ENCODE measurements around the gene C8A.

The C8A gene

GRCh38 chr1:56929492-56929891 is 74.9 kb downstream of the C8A start:
- DNase-seq = no peak

GRCh38 chr1:56931211-56931610 is 76.6 kb downstream of the C8A start:
- DNase-seq = no peak

GRCh38 chr1:56931686-56932085 is 77.1 kb downstream of the C8A start:
- no peak for DNase-seq

- no peak for DNase-seq
Measured at GRCh38 chr1:56933161-56933560, 78.6 kb downstream of the C8A start.

- no peak for DNase-seq
Measured at GRCh38 chr1:56933606-56934005, 79.0 kb downstream of the C8A start.

- no peak for DNase-seq
Measured at GRCh38 chr1:56934430-56935060, 79.9 kb downstream of the C8A start.

GRCh38 chr1:56938646-56939045 is 84.0 kb downstream of the C8A start:
- DNase-seq = no peak

GRCh38 chr1:56939209-56939608 is 84.6 kb downstream of the C8A start:
- DNase-seq = no peak

GRCh38 chr1:56940039-56940438 is 85.4 kb downstream of the C8A start:
- no peak for DNase-seq

GRCh38 chr1:56948403-56949023 is 93.9 kb downstream of the C8A start:
- DNase-seq = no peak

GRCh38 chr1:56952501-56952900 is 97.9 kb downstream of the C8A start:
- DNase-seq = no peak

GRCh38 chr1:56953386-56953785 is 98.8 kb downstream of the C8A start:
- no peak for DNase-seq

- no peak for DNase-seq
Measured at GRCh38 chr1:56954664-56955063, 100.1 kb downstream of the C8A start.

GRCh38 chr1:56957931-56958330 is 103.3 kb downstream of the C8A start:
- DNase-seq = no peak

GRCh38 chr1:56958526-56958925 is 103.9 kb downstream of the C8A start:
- DNase-seq = no peak

GRCh38 chr1:56961426-56961825 is 106.8 kb downstream of the C8A start:
- DNase-seq = no peak

GRCh38 chr1:56963667-56964066 is 109.1 kb downstream of the C8A start:
- no peak for DNase-seq

- DNase-seq = no peak
Measured at GRCh38 chr1:56964349-56965017, 109.9 kb downstream of the C8A start.

GRCh38 chr1:56965191-56965590 is 110.6 kb downstream of the C8A start:
- DNase-seq = no peak

- DNase-seq = no peak
Measured at GRCh38 chr1:56965916-56966697, 111.5 kb downstream of the C8A start, which contains the start of gene C8B. Gene C8B, minus strand, starts transcription at chr1:56966015. Its CDS starts 67 bp downstream, at chr1:56965948.

- no peak for DNase-seq
Measured at GRCh38 chr1:56966698-56966999, 112.1 kb downstream of the C8A start.

- no peak for DNase-seq
Measured at GRCh38 chr1:56967355-56967754, 112.8 kb downstream of the C8A start.

Data from activated CD4-positive, alpha-beta T cell treated with anti-CD3 and anti-CD28 coated beads for 48 hours (primary cell).